ENCODE measurements around the gene NTM. TPM values are rescaled to one million over a fixed set of nuclear protein-coding genes. Genes with fewer than 3 reads are reported as not detected.

NTM gene
- total RNA-seq, 1 experiment from 2014 or later = 16.4 TPM

DNA sequence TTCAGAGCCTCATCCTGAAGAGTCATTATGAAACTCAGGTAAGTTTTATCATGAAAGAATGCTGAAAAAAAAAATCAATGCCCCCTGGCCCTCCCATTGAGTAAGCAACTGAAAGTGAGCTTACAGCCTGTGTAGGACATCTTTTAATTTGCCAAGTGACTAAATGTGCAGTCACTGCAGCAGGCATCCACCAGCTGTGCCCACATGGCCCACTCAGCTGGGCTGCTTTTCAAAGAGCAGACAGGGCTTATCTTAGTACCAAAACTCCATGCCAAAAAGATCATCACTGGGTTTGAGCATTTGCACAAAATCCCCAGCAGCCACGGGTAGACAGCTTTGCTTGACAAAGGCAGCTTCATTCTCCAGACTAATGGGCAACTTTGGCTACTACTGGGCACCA, 709.7 kb downstream of the NTM start (continued):
- TF ChIP-seq ZNF425 (CRISPR knock-in tag; conservative IDR thresholded peaks at IDR 0.05) (no peak), ZNF232 (CRISPR knock-in tag; IDR thresholded peaks at IDR 0.05) (no peak), NFE2L1 (CRISPR knock-in tag; IDR thresholded peaks at IDR 0.05) (no peak), ZNF423 (CRISPR knock-in tag; IDR thresholded peaks at IDR 0.05) (no peak), ZNF416 (CRISPR knock-in tag; IDR thresholded peaks at IDR 0.05) (no peak)
- TF ChIP-seq, protein P1, sequence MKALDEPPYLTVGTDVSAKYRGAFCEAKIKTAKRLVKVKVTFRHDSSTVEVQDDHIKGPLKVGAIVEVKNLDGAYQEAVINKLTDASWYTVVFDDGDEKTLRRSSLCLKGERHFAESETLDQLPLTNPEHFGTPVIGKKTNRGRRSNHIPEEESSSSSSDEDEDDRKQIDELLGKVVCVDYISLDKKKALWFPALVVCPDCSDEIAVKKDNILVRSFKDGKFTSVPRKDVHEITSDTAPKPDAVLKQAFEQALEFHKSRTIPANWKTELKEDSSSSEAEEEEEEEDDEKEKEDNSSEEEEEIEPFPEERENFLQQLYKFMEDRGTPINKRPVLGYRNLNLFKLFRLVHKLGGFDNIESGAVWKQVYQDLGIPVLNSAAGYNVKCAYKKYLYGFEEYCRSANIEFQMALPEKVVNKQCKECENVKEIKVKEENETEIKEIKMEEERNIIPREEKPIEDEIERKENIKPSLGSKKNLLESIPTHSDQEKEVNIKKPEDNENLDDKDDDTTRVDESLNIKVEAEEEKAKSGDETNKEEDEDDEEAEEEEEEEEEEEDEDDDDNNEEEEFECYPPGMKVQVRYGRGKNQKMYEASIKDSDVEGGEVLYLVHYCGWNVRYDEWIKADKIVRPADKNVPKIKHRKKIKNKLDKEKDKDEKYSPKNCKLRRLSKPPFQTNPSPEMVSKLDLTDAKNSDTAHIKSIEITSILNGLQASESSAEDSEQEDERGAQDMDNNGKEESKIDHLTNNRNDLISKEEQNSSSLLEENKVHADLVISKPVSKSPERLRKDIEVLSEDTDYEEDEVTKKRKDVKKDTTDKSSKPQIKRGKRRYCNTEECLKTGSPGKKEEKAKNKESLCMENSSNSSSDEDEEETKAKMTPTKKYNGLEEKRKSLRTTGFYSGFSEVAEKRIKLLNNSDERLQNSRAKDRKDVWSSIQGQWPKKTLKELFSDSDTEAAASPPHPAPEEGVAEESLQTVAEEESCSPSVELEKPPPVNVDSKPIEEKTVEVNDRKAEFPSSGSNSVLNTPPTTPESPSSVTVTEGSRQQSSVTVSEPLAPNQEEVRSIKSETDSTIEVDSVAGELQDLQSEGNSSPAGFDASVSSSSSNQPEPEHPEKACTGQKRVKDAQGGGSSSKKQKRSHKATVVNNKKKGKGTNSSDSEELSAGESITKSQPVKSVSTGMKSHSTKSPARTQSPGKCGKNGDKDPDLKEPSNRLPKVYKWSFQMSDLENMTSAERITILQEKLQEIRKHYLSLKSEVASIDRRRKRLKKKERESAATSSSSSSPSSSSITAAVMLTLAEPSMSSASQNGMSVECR (CRISPR knock-in tag; IDR thresholded peaks at IDR 0.05; ENCODE audit: borderline replicate concordance) = no peak

- TF ChIP-seq IRF1 (CRISPR knock-in tag; IDR thresholded peaks at IDR 0.05) (no peak), EMX1 (CRISPR knock-in tag; IDR thresholded peaks at IDR 0.05) (no peak), PRDM15 (CRISPR knock-in tag; IDR thresholded peaks at IDR 0.05) (no peak), ZNF671 (CRISPR knock-in tag; IDR thresholded peaks at IDR 0.05) (no peak), SP1 (CRISPR knock-in tag; conservative IDR thresholded peaks at IDR 0.05) (no peak), MYBL2 (CRISPR knock-in tag; IDR thresholded peaks at IDR 0.05) (no peak), GABPB1 (CRISPR knock-in tag; IDR thresholded peaks at IDR 0.05) (no peak)
- TF ChIP-seq, protein P2, sequence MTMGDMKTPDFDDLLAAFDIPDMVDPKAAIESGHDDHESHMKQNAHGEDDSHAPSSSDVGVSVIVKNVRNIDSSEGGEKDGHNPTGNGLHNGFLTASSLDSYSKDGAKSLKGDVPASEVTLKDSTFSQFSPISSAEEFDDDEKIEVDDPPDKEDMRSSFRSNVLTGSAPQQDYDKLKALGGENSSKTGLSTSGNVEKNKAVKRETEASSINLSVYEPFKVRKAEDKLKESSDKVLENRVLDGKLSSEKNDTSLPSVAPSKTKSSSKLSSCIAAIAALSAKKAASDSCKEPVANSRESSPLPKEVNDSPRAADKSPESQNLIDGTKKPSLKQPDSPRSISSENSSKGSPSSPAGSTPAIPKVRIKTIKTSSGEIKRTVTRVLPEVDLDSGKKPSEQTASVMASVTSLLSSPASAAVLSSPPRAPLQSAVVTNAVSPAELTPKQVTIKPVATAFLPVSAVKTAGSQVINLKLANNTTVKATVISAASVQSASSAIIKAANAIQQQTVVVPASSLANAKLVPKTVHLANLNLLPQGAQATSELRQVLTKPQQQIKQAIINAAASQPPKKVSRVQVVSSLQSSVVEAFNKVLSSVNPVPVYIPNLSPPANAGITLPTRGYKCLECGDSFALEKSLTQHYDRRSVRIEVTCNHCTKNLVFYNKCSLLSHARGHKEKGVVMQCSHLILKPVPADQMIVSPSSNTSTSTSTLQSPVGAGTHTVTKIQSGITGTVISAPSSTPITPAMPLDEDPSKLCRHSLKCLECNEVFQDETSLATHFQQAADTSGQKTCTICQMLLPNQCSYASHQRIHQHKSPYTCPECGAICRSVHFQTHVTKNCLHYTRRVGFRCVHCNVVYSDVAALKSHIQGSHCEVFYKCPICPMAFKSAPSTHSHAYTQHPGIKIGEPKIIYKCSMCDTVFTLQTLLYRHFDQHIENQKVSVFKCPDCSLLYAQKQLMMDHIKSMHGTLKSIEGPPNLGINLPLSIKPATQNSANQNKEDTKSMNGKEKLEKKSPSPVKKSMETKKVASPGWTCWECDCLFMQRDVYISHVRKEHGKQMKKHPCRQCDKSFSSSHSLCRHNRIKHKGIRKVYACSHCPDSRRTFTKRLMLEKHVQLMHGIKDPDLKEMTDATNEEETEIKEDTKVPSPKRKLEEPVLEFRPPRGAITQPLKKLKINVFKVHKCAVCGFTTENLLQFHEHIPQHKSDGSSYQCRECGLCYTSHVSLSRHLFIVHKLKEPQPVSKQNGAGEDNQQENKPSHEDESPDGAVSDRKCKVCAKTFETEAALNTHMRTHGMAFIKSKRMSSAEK (CRISPR knock-in tag; IDR thresholded peaks at IDR 0.05; ENCODE audit: borderline replicate concordance) = no peak
- Mint-ChIP-seq H3K4me3 (no peak overlapping the region), H3K27me3 (ENCODE audit: low read depth) (peaks cover 3% of the 10 kb centered on the region), H3K27ac (no peak overlapping the region), H3K36me3 (peaks cover 57% of the 10 kb centered on the region), H3K9me3 (peaks cover 65% of the 10 kb centered on the region), H3K4me1 (no peaks in the 10 kb centered on the region)
- ATAC-seq (no peak), DNase-seq (ENCODE audit: low spot score) (no peak)
- ChIA-PET CTCF (no interaction called here), POLR2A (no interaction called here)
These were observed 712.2 kb downstream of the NTM start for GRCh38 chr11:132082566-132082965.
